Kidney capillary endothelial cell (primary cell): Measurements from ENCODE around the gene PALS1.
"Not testable (repeated sequence)": the region's sequence is repeated elsewhere in the genome, so short reads cannot be mapped to it uniquely, and the experiment has no call there.

Source experiments
- DNase-seq: peaks from one replicate; pipeline ENCODE4 v3.0.0-alpha.2; 2018; ENCODE audit warnings: low spot score

Gene PALS1

DNA sequence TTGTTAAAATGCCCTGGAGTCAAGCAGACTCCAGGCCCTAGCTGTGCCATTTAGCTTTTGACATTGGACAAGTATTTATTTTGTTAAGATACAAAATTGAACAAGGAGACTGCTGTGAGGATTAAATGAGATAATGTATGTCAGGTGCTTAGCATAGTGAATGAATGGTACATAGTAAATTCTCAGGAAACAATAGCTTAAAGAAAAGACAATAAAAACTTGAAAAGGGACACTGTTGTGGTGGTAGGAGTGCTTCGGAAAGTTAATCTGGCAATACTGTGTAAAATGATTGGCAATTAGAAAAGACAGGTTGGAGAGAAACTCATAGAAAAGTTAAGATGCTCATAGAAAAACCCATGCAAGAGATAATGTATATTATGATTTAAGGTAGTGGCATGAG lies 19.7 kb downstream of the PALS1 start:
- no peak for DNase-seq

- DNase-seq: no peak
These were observed 22.4 kb downstream of the PALS1 start for GRCh38 chr14:67263499-67264149.

- no peak for DNase-seq
These were observed 23.9 kb downstream of the PALS1 start for GRCh38 chr14:67265131-67265530.

DNA sequence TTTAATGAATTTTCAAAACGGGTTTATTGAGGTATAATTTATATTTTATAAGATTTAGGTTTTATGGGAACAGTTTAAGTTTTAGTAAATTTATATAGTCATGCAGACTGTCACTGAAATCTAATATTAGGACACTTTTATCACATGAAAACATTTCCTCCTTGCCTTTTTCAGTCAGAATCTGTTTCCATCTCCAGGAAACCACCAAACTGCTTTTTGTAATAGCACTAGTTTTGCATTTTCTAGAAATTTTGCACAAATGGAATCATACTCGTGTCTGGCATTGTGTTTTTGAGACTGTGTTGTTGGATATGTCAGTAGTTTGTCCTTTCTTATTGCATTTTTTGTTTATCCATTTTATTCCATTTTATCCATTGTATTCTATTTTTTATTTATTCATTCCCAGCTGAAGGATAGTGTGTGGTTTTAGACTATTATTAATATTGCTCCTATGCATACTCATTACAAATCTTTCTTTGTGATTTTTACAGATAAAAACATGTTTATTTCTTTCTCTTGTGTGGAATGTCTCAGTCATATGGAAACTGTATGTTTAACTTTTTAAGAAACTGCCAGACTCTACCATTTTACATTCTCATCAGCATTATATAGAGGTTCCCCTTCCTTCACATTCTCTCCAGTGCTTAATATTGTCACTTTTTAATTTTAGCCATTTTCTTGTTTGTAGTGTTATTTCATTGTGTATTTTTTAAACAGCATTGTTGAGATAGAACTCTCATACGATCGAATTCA lies 26.5 kb downstream of the PALS1 start:
- no peak for DNase-seq

- DNase-seq: no peak
These were observed 27.4 kb downstream of the PALS1 start for GRCh38 chr14:67268426-67269150.

DNA sequence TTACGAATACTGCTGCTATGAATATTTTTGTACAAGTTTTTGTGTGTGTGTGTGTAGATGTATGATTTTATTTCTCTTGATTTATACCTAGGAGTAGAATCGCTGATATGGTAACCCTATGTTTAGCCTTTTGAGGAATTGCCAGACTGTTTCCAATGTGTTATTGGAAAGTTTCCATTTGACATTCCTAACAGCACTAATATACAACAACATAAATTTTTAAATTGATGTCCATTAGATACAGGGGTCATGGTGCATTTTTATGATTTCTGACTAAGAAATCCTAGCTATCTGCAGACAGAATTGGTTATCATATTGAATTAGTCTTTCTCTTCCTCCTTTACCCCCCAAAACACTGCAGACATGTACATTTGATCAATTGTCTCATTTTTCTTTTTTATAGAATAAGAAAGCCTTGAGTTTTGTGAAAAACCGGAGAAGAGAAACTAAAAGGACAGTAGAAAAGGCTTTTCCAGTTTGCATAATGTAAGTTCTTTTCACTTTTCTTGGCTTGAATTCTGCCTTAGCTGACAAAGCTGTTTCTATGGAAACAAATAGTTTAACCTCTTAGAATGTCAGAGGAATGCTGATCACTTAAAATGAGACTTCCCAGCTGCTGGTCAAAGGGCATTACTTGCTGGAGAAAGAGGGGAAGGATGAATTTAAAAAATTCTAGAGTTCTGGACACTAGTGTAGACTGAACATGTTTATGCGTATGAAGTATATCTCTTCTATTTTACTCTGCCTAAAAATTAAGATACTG lies 28.2 kb downstream of the PALS1 start:
- DNase-seq: no peak

DNA sequence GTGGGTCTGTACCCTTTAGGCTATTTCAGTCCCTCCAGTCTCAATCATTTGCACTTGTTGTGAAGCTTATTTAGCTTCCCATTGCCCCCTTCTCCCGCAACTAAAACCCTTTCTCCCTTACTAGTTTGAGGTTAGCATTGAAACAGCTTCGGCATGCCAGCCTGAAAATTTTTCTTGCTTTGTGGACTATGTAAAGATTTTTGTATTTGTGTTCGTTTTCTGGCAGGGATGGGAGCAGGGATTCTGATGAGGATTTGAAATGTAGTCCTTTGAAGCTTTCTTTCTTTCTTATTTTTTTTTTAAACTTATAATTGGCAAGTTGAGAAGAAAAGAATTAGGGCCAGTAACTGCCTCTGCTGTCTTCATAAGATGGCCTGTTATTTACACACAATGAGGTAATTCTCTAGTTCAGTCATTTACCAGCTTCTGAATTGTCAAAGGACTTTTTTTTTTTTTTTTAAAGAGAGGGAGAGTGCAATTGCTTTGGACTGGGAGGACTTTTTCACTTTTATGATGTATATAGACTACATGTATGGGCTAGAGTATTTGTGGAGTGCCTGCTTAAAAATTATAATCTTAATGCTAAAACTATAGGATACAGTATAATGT lies 29.0 kb downstream of the PALS1 start:
- no peak for DNase-seq

GRCh38 chr14:67270933-67271332 lies 29.7 kb downstream of the PALS1 start:
- DNase-seq: no peak

- not testable (repeated sequence) for DNase-seq
These were observed 32.0 kb downstream of the PALS1 start for GRCh38 chr14:67273281-67273680.

DNA sequence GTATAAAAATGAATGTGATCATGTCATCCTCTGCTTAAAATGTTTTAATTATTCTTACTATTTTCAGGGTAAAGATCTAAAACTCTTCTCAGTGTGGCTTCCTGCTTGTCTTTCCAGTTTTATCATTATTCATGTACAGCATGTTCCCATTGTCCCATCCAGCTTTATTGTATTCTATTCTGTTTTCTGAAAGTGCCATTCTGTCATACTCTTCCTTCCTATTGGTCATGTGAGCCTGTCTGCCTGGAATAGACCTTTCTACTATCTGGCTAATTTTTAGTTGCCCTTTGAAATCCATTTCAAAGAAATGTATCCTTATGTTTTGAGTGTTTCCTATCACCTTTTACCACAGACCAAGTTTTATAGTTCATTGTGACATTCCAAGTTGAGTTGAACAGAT lies 34.9 kb downstream of the PALS1 start:
- peak; percentile 33 for DNase-seq

DNA sequence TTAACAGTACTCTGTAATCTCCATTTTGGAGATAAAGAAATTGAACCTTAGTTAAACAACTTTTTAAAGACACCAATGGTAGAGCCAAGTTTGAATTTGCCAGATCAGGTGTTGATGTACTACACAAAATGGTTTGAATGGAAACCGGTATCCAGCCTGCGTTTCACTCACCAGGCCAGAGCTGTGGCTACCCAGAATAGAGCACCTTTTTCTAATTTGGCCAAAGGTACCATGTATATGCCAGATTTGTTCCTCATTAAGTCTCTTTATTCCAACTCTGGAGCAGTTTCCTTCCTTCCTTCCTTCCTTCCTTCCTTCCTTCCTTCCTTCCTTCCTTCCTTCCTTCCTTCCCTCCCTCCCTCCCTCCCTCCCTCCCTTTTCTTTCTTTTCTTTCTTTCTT lies 39.3 kb downstream of the PALS1 start:
- DNase-seq: no peak

DNA sequence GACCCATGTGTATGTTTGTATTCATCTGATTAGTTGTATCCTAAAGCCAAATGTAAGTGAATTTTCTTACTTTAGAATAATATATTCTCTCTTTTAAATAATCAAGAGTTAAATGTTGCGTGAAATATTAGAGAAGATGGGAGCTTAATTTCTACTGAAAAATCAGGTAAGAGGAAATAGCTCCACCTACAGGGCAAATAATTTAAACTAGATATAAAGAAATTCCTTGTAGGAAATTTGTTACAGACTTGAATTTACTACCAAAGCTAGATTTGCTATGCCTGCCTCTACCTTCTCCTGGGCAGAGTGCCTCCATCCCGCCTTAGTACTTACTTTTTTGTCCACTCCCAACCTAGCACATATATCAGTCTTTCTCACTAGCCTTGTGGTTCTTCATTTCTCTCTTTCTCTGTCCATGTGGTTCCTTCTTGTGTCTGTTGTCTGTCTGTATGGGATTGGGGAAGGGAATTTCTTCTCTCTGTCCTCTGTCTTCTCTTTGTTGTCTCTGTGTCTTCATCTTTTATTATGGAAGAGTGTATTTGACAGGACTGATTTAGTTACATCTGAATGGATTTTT lies 44.7 kb downstream of the PALS1 start:
- DNase-seq: peak; percentile 56
